ENCODE results near the gene REXO1.

The REXO1 gene

DNA sequence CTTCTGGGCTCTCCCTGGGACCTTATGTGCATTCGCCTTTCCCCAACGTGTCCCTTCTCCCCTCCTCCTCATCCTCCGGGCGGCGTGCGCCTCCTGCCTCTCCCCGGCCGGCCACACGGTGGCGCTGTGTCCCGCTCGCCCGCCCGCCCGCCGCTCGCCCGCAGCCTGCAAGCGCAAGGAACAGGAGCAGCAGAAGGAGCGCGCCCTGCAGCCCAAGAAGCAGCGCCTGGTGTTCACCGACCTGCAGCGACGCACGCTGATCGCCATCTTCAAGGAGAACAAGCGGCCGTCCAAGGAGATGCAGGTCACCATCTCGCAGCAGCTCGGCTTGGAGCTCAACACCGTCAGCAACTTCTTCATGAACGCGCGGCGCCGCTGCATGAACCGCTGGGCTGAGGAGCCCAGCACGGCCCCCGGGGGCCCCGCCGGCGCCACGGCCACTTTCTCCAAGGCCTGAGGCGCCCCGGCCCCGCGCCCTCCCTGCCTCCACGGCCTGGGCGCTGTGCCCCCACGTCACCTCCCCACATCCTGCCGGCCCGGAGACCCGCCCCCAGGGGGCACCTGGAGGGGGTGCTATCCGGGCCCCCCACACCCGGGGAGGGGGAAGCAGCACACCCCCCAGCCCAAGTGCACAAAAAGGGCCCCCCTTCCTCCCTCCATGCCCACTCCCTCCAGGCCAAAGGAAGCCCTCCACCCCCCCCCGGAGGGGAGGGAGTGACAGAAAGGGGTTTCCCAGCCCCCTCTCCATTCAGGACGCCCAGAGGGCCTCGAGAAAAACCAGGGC, 73.1 kb downstream of the REXO1 start (continued):
- TF ChIP-seq ZNF600 (tag by site-specific recombination; IDR thresholded peaks at IDR 0.05) (no peak), ZNF155 (tag by site-specific recombination; IDR thresholded peaks at IDR 0.05) (no peak), ZNF112 (tag by site-specific recombination; IDR thresholded peaks at IDR 0.05) (no peak), ZNF214 (tag by site-specific recombination; IDR thresholded peaks at IDR 0.05; ENCODE audit: borderline replicate concordance) (no peak), BCL6B (tag by site-specific recombination; IDR thresholded peaks at IDR 0.05) (no peak)

DNA sequence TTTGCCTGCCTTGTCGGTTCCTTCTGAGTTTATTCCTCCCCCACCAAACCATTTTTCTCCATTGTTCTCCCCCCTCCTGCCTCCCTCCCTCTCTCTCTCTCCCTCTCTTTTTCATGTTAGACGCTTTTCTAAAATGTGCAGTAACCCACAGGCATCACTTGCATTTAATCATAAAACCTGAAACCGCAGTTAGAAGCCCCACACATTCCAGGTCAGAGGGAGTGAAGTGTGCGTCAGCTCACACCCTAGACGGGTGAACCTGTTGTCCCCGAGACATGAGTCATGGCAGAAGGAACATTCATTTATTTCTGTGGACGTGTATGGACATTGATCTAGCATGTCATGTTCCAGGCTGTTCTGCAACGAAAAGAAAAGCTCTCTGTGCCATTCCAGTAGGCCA, 75.1 kb downstream of the REXO1 start:
- TF ChIP-seq PRDM1 (tag by site-specific recombination; IDR thresholded peaks at IDR 0.05) (peak; percentile 78), ZBTB26 (tag by site-specific recombination; optimal IDR thresholded peaks at IDR 0.05) (no peak), SP7 (tag by site-specific recombination; IDR thresholded peaks at IDR 0.05) (peak; percentile 65; the same call in 1 of the 2 replicates), ZNF473 (tag by site-specific recombination; IDR thresholded peaks at IDR 0.05) (no peak), ZBTB11 (tag by site-specific recombination; conservative IDR thresholded peaks at IDR 0.05; ENCODE audit: low read depth) (no peak), SCRT1 (tag by site-specific recombination; IDR thresholded peaks at IDR 0.05; ENCODE audit: borderline replicate concordance) (peak; percentile 66; the same call in 1 of the 2 replicates), ZNF600 (tag by site-specific recombination; IDR thresholded peaks at IDR 0.05) (0 out of 2 replicates have a peak, but pooled peaks have one; percentile 23), WT1 (tag by site-specific recombination; IDR thresholded peaks at IDR 0.05) (peak; percentile 52), KLF1 (tag by site-specific recombination; IDR thresholded peaks at IDR 0.05) (0 out of 2 replicates have a peak, but pooled peaks have one; percentile 21), SCRT2 (tag by site-specific recombination; IDR thresholded peaks at IDR 0.05) (peak; percentile 94), ZNF175 (tag by site-specific recombination; IDR thresholded peaks at IDR 0.05) (no peak), INSM2 (tag by site-specific recombination; IDR thresholded peaks at IDR 0.05) (0 out of 2 replicates have a peak, but pooled peaks have one; percentile 22)
- TF ChIP-seq, protein P1, sequence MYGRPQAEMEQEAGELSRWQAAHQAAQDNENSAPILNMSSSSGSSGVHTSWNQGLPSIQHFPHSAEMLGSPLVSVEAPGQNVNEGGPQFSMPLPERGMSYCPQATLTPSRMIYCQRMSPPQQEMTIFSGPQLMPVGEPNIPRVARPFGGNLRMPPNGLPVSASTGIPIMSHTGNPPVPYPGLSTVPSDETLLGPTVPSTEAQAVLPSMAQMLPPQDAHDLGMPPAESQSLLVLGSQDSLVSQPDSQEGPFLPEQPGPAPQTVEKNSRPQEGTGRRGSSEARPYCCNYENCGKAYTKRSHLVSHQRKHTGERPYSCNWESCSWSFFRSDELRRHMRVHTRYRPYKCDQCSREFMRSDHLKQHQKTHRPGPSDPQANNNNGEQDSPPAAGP (tag by site-specific recombination; IDR thresholded peaks at IDR 0.05), result peak; percentile 77; the same call in 1 of the 2 replicates
- TF ChIP-seq, protein P2, sequence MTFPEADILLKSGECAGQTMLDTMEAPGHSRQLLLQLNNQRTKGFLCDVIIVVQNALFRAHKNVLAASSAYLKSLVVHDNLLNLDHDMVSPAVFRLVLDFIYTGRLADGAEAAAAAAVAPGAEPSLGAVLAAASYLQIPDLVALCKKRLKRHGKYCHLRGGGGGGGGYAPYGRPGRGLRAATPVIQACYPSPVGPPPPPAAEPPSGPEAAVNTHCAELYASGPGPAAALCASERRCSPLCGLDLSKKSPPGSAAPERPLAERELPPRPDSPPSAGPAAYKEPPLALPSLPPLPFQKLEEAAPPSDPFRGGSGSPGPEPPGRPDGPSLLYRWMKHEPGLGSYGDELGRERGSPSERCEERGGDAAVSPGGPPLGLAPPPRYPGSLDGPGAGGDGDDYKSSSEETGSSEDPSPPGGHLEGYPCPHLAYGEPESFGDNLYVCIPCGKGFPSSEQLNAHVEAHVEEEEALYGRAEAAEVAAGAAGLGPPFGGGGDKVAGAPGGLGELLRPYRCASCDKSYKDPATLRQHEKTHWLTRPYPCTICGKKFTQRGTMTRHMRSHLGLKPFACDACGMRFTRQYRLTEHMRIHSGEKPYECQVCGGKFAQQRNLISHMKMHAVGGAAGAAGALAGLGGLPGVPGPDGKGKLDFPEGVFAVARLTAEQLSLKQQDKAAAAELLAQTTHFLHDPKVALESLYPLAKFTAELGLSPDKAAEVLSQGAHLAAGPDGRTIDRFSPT (tag by site-specific recombination; IDR thresholded peaks at IDR 0.05), result peak; percentile 34; the same call in 1 of the 2 replicates
- TF ChIP-seq, protein P3, sequence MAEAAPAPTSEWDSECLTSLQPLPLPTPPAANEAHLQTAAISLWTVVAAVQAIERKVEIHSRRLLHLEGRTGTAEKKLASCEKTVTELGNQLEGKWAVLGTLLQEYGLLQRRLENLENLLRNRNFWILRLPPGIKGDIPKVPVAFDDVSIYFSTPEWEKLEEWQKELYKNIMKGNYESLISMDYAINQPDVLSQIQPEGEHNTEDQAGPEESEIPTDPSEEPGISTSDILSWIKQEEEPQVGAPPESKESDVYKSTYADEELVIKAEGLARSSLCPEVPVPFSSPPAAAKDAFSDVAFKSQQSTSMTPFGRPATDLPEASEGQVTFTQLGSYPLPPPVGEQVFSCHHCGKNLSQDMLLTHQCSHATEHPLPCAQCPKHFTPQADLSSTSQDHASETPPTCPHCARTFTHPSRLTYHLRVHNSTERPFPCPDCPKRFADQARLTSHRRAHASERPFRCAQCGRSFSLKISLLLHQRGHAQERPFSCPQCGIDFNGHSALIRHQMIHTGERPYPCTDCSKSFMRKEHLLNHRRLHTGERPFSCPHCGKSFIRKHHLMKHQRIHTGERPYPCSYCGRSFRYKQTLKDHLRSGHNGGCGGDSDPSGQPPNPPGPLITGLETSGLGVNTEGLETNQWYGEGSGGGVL (tag by site-specific recombination; IDR thresholded peaks at IDR 0.05), result peak; percentile 75
- POLR2A ChIA-PET, result interaction anchor here (0.6 to 1.4 kb wide), 2 partner anchors 14 to 27 kb away, joined by 4 to 5 read pairs; no protein-coding TSS in a partner anchor
- H3K36me3 ChIP-seq (ENCODE audit: control insufficient read depth in 2 of 2, insufficient read depth in 1 of 2, low read length in 2 of 2), result no peaks in the 10 kb centered on the region
- no peaks in the 10 kb centered on the region for H3K9me3 ChIP-seq (ENCODE audit: control insufficient read depth, insufficient read depth, low read depth, low read length)
- CTCF ChIA-PET, result interaction anchor here (0.6 to 4.9 kb wide), 14 partner anchors 9 to 227 kb away, joined by 3 to 35 read pairs (median 3); no protein-coding TSS in a partner anchor
- H3K4me3 ChIP-seq (ENCODE audit: low read depth, low read length), result no peak overlapping the region
- H3K4me1 ChIP-seq (ENCODE audit: control insufficient read depth, insufficient read depth, low read length), result no peaks in the 10 kb centered on the region; the same call in 1 of the 2 replicates
- no peak overlapping the region for H3K27ac ChIP-seq (ENCODE audit: extremely low read depth, low read depth, low read length)

Data from HEK293 (cell line).